Activated naive CD8-positive, alpha-beta T cell treated with anti-CD3 and anti-CD28 coated beads for 36 hours (primary cell): Measurements from ENCODE around the gene OLIG2. TPM values are rescaled to one million over a fixed set of nuclear protein-coding genes. Genes with fewer than 3 reads are reported as not detected.

Source experiments
- DNase-seq: peaks from one replicate; pipeline ENCODE4 v3.0.0; 2021
- H3K27ac Mint-ChIP-seq: one replicate; pipeline ENCODE4 v1.8.0; 2022; ENCODE audit warnings: mild to moderate bottlenecking, moderate library complexity, mixed read lengths
- H3K27me3 Mint-ChIP-seq: one replicate; pipeline ENCODE4 v1.8.0; 2022; ENCODE audit warnings: mild to moderate bottlenecking, mixed read lengths
- H3K36me3 Mint-ChIP-seq: one replicate; pipeline ENCODE4 v1.8.0; 2021; ENCODE audit warnings: mild to moderate bottlenecking, mixed read lengths
- H3K4me1 Mint-ChIP-seq: one replicate; pipeline ENCODE4 v1.8.0; 2021; ENCODE audit warnings: mixed read lengths
- H3K4me3 Mint-ChIP-seq: one replicate; pipeline ENCODE4 v1.8.0; 2022; ENCODE audit warnings: mild to moderate bottlenecking, moderate library complexity, mixed read lengths
- H3K9me3 Mint-ChIP-seq: one replicate; pipeline ENCODE4 v1.8.0; 2022; ENCODE audit warnings: mixed read lengths
- total RNA-seq, 2 experiments: library from RNA; stranded (reverse); gene quantifications; one replicate each; pipeline ENCODE4 v1.2.3, GENCODE V29; 2021

The OLIG2 gene
- total RNA-seq, 2 experiments from 2014 or later = not detected

GRCh38 chr21:33075596-33076195 lies 50.0 kb downstream of the OLIG2 start:
- H3K27me3 Mint-ChIP-seq = peaks cover 57% of the 10 kb centered on the region

GRCh38 chr21:33076600-33077329 lies 51.0 kb downstream of the OLIG2 start:
- H3K9me3 Mint-ChIP-seq = no peaks in the 10 kb centered on the region
- no peak overlapping the region for H3K27ac Mint-ChIP-seq
- H3K36me3 Mint-ChIP-seq = no peaks in the 10 kb centered on the region
- peaks cover 49% of the 10 kb centered on the region for H3K27me3 Mint-ChIP-seq
- no peak overlapping the region for H3K4me3 Mint-ChIP-seq
- peaks cover 14% of the 10 kb centered on the region for H3K4me1 Mint-ChIP-seq
- DNase-seq = no peak

More at GRCh38 chr21:33075596-33076195, 50.0 kb downstream of the OLIG2 start:
- Mint-ChIP-seq H3K9me3 (no peaks in the 10 kb centered on the region), H3K4me1 (peaks cover 20% of the 10 kb centered on the region), H3K36me3 (no peaks in the 10 kb centered on the region), H3K4me3 (no peak overlapping the region), H3K27ac (no peak overlapping the region)
- no peak for DNase-seq

Other genes with a start within 250 kb of the OLIG2 start
- gene OLIG1, start 44.2 kb downstream of the OLIG2 start, total RNA-seq = under 1 TPM in 1 of 2 experiments, not detected in 1; 0.21 TPM
- gene IFNAR2, start 204.0 kb downstream of the OLIG2 start, total RNA-seq = 10 to 100 TPM; 36.9 to 43.7 TPM
- 10 to 100 TPM; 25.3 to 25.9 TPM for gene IL10RB, start 240.4 kb downstream of the OLIG2 start, total RNA-seq